ENCODE data around the gene CHRNA3.

Gene CHRNA3

GRCh38 chr15:78635346-78635745, 14.6 kb upstream of the CHRNA3 start:
- H3K27ac ChIP-seq = no peak overlapping the region
- TF ChIP-seq CTCF (IDR thresholded peaks at IDR 0.05; ENCODE audit: low read depth, low read length, missing control alignments) = no peak
- no peak for DNase-seq
- no peaks in the 10 kb centered on the region for H3K36me3 ChIP-seq (replicated peaks)
- in situ Hi-C loops (cut with HindIII; ENCODE audit: low pct_ligation_motif_present, low sequenced_read_pairs) = no loop called here
- H3K4me3 ChIP-seq (ENCODE audit: low read depth, low read length) = no peak overlapping the region
- H3K27me3 ChIP-seq (replicated peaks) = no peaks in the 10 kb centered on the region

- H3K4me3 ChIP-seq (ENCODE audit: low read depth, low read length) = no peak overlapping the region
- H3K27me3 ChIP-seq (replicated peaks) = peaks cover 2% of the 10 kb centered on the region
- H3K36me3 ChIP-seq (replicated peaks) = no peaks in the 10 kb centered on the region
- H3K27ac ChIP-seq = no peak overlapping the region
- TF ChIP-seq CTCF (IDR thresholded peaks at IDR 0.05; ENCODE audit: low read depth, low read length, missing control alignments) = no peak
- in situ Hi-C loops (cut with HindIII; ENCODE audit: low pct_ligation_motif_present, low sequenced_read_pairs) = no loop called here
- no peak for DNase-seq
These were observed 13.7 kb upstream of the CHRNA3 start for GRCh38 chr15:78634210-78635145.

- DNase-seq = no peak
- Histone ChIP-seq H3K36me3 (replicated peaks) (no peaks in the 10 kb centered on the region), H3K4me3 (ENCODE audit: low read depth, low read length) (no peak overlapping the region), H3K27ac (no peak overlapping the region), H3K27me3 (replicated peaks) (peaks cover 3% of the 10 kb centered on the region)
- in situ Hi-C loops (cut with HindIII; ENCODE audit: low pct_ligation_motif_present, low sequenced_read_pairs) = no loop called here
- no peak for TF ChIP-seq CTCF (IDR thresholded peaks at IDR 0.05; ENCODE audit: low read depth, low read length, missing control alignments)
These were observed 12.6 kb upstream of the CHRNA3 start for GRCh38 chr15:78633348-78633747.

- no peak for DNase-seq
- TF ChIP-seq CTCF (IDR thresholded peaks at IDR 0.05; ENCODE audit: low read depth, low read length, missing control alignments) = no peak
These were observed 10.3 kb upstream of the CHRNA3 start for GRCh38 chr15:78630886-78631633.

GRCh38 chr15:78629716-78630065, 8.9 kb upstream of the CHRNA3 start:
- no peak overlapping the region for H3K27ac ChIP-seq
- no peak for TF ChIP-seq CTCF (IDR thresholded peaks at IDR 0.05; ENCODE audit: low read depth, low read length, missing control alignments)
- H3K36me3 ChIP-seq (replicated peaks) = no peaks in the 10 kb centered on the region
- in situ Hi-C loops (cut with HindIII; ENCODE audit: low pct_ligation_motif_present, low sequenced_read_pairs) = no loop called here
- no peak for DNase-seq
- peaks cover 17% of the 10 kb centered on the region for H3K27me3 ChIP-seq (replicated peaks)
- H3K4me3 ChIP-seq (ENCODE audit: low read depth, low read length) = no peak overlapping the region

More at GRCh38 chr15:78630886-78631633, 10.3 kb upstream of the CHRNA3 start:
- in situ Hi-C loops (cut with HindIII; ENCODE audit: low pct_ligation_motif_present, low sequenced_read_pairs) = no loop called here
- Histone ChIP-seq H3K4me3 (ENCODE audit: low read depth, low read length) (no peak overlapping the region), H3K27ac (no peak overlapping the region), H3K36me3 (replicated peaks) (no peaks in the 10 kb centered on the region), H3K27me3 (replicated peaks) (peaks cover 17% of the 10 kb centered on the region)
